GM12878 (cell line): Measurements from ENCODE around the gene ASPHD1. TPM values are rescaled to one million over a fixed set of nuclear protein-coding genes. Genes with fewer than 3 reads are reported as not detected.

Experiments
- CBX5 ChIP-seq: sonication (generic); IDR thresholded peaks from 2 replicates; pipeline ENCODE4 v1.6.1; 2016; ENCODE audit warnings: low read depth, moderate library complexity, mild to moderate bottlenecking, inconsistent platforms
- CUX1 ChIP-seq: IDR thresholded peaks from 2 replicates; pipeline ENCODE4 v1.6.1; 2012; ENCODE audit warnings: improper control_type of control experiment, low read depth, low read length; ENCODE audit not compliant: insufficient replicate concordance
- DPF2 ChIP-seq: fragments of 450-650 bp; IDR thresholded peaks from 2 replicates; pipeline ENCODE4 v1.6.1; 2017; ENCODE audit warnings: mild to moderate bottlenecking
- E4F1 ChIP-seq: fragments of 450-650 bp; IDR thresholded peaks from 2 replicates; pipeline ENCODE4 v1.6.1; 2018; ENCODE audit warnings: borderline replicate concordance, mild to moderate bottlenecking; ENCODE audit not compliant: partially characterized antibody
- ETV6 ChIP-seq, 2 experiments: fragments of 450-650 bp in 1 of 2; IDR thresholded peaks in 1 of 2; conservative IDR thresholded peaks in 1 of 2; 2 replicates each; pipeline ENCODE4 v1.6.1; 2014; ENCODE audit warnings: antibody characterized with exemption in 1 of 2, borderline replicate concordance in 1 of 2, low read depth in 1 of 2, mild to moderate bottlenecking in 1 of 2, moderate library complexity in 1 of 2
- MXI1 ChIP-seq: fragments of 150-350 bp; IDR thresholded peaks from 2 replicates; pipeline ENCODE4 v1.6.1; 2011; ENCODE audit warnings: low read depth, mild to moderate bottlenecking, inconsistent platforms, low read length, improper control_type of control experiment
- NFXL1 ChIP-seq: fragments of 450-650 bp; IDR thresholded peaks from 2 replicates; pipeline ENCODE4 v1.6.1; 2017; ENCODE audit warnings: antibody characterized with exemption, mild to moderate bottlenecking, borderline replicate concordance
- NR2F1 ChIP-seq: fragments of 450-650 bp; conservative IDR thresholded peaks from 2 replicates; pipeline ENCODE4 v1.6.1; 2017; ENCODE audit warnings: mild to moderate bottlenecking
- RELA ChIP-seq: fragments of 450-650 bp; IDR thresholded peaks from 2 replicates; pipeline ENCODE4 v1.8.0; 2014; ENCODE audit warnings: borderline replicate concordance; ENCODE audit not compliant: partially characterized antibody
- ZBTB33 ChIP-seq: fragments of 450-650 bp; IDR thresholded peaks from 2 replicates; pipeline ENCODE4 v1.6.1; 2017; ENCODE audit warnings: mild to moderate bottlenecking
- ZBTB4 ChIP-seq: fragments of 450-650 bp; formaldehyde crosslinking; IDR thresholded peaks from 2 replicates; pipeline ENCODE4 v1.4.0; 2022; ENCODE audit warnings: mild to moderate bottlenecking, moderate library complexity
- ZZZ3 ChIP-seq: IDR thresholded peaks from 2 replicates; pipeline ENCODE4 v1.6.1; 2011; ENCODE audit warnings: low read depth; ENCODE audit not compliant: control insufficient read depth, insufficient read length
- polyA plus RNA-seq, 11 experiments: library from polyadenylated mRNA; depleted of rRNA in 4 of 11; unstranded in 6 of 11; stranded (reverse) in 5 of 11; fragments of >200 nt; fragmentation: Nextera tagmentation in 4 of 11; fragmentation: Illumina TruSeq in 1 of 11; extraction: Ambion mirVana in 4 of 11; extraction: Trizol in 1 of 11; gene quantifications; 1 replicate in 1 of 11; 2 replicates in 10 of 11; pipeline versions ENCODE4 v1.2.1 to v1.2.3, GENCODE V29; 2011 to 2016; ENCODE audit warnings: inconsistent platforms in 2 of 11, missing spikeins in 2 of 11, low read depth in 1 of 11
- total RNA-seq, 4 experiments: library from RNA; depleted of rRNA in 3 of 4; stranded (reverse); fragments of >200 nt in 3 of 4; fragmentation: Illumina TruSeq in 1 of 4; extraction: Trizol in 1 of 4; gene quantifications; 2 replicates each; pipeline versions ENCODE4 v1.2.1 to v1.2.3, GENCODE V29; 2013 to 2021

The ASPHD1 gene
- total and polyA plus RNA-seq, 10 of the 15 experiments (the other 5 are each of a cell fraction or from before 2014, with no cell fraction given), result not detected

- no peak for TF ChIP-seq ZBTB4 (CRISPR knock-in tag)
- TF ChIP-seq DPF2, result 0 out of 2 replicates have a peak, but pooled peaks have one; percentile 38
- TF ChIP-seq NR2F1, result 0 out of 2 replicates have a peak, but pooled peaks have one; percentile 21
- no peak for TF ChIP-seq CUX1
- peak; percentile 76 for TF ChIP-seq RELA
- 0 out of 2 replicates have a peak, but pooled peaks have one; percentile 59 for TF ChIP-seq CBX5
- peak; percentile 77 for TF ChIP-seq MXI1
- TF ChIP-seq ETV6 (conservative IDR thresholded peaks at IDR 0.05 in 1 of 2, IDR thresholded peaks at IDR 0.05 in 1 of 2; ENCODE audit: borderline replicate concordance in 1 of 2, low read depth in 1 of 2), result peak in 1 of 2 experiments; percentile 6; a peak in 1 of 4 replicates
- TF ChIP-seq ZZZ3, result no peak
- TF ChIP-seq ZBTB33, result 0 out of 2 replicates have a peak, but pooled peaks have one; percentile 40
- TF ChIP-seq E4F1, result peak; percentile 97
- no peak for TF ChIP-seq NFXL1
Measured at GRCh38 chr16:29862884-29863668, 37.2 kb upstream of the ASPHD1 start, which contains the start of gene CDIPT (continued).
